Retina (tissue), 1 donor: ENCODE results near the gene POLD2.
"Not testable (repeated sequence)": the region's sequence is repeated elsewhere in the genome, so short reads cannot be mapped to it uniquely, and the experiment has no call there.

ENCODE experiments used
- DNase-seq: peaks from one replicate; pipeline ENCODE4 v3.0.0-alpha.2; 2016

POLD2 gene

DNA sequence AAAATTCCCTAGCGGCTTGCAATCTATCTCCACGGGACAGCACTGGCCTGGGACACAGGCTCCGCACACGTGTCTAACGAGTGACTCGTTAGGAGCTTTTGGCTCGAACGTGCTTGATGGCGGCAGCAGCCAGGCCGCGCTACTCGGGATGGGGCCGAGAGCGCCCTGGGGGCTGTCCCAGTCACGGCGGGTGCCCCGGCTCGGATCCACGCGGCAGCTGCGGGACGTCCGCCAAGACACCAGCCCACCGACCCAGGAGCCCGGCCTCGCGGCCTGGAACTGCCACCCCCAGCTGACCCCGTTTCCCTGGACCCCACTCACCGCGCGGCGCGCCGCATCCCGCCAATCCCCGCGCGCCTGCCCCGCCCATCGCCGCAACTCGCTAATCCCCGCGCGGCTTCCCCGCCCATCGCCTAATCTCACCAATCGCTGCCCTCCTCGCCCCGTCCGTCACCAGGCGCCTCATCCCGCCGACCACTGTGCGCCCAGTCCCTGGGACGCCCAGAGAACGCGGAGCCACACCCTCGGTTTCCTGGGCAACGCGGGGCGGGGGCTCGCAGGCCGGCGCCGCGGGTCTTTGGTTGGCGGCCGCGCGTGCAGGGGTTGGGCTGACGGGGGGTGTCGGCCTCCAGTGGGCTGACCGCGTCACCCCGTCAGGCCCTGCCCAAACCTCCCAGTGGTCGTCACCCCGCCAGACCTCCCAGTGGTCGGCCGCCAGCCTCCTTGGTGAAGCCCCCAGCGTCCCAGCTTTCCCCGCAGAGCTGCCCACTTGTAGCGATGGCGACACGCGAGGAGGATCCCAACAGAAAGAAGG, at the start of gene POLD2:
Gene POLD2 (minus strand): TSS at position 359 of the 814 bp plus-strand sequence. CDS start 1,495 bp downstream, outside the sequence.
- peak; percentile 98 for DNase-seq

DNA sequence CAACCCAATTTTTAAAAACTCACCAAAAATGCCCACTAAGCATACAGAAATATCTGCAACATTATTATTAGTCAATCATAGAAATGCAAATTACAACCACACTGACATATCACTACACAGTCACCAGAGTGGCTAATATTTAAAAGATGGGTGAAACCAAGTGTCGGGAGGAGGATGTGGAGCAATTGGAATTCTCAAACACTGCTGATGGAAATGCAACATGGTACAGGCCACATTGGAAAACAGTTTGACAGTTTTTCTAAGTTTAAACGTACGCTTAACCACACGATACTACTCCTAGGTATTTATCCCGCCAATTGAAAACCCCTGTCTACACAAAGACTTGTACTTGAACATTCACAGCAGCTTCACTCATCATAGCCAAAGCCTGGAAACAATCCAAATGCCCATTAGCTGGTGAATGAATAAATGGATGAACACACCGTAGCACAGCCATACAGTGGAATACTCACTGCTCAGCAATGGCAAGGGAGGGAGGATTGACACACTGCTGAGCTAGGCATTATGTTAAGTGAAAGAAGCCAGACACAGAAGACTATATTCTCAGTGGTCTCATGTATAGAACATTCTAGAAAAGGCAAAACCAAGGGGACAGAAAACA, 49.6 kb upstream of the POLD2 start:
- DNase-seq: no peak

DNA sequence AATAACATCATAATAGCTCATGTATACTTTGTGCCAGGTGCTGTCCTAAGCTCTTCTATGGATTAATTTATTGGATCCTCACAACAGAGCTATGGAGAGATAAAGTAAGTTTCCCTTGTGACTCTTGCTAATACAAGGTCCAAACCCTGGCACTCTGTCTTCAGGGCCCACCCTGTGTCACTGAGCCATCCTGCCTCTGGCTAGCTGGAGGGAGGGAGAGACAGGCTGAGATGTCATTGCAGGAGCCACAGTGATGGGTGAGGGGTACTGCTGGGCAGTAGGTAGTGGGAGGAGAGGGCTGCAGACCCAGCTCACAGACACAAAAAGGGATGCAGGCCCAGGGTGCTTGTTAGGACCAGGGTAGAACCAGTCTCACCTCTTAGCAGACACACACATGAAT, 49.0 kb upstream of the POLD2 start:
- DNase-seq: no peak

DNA sequence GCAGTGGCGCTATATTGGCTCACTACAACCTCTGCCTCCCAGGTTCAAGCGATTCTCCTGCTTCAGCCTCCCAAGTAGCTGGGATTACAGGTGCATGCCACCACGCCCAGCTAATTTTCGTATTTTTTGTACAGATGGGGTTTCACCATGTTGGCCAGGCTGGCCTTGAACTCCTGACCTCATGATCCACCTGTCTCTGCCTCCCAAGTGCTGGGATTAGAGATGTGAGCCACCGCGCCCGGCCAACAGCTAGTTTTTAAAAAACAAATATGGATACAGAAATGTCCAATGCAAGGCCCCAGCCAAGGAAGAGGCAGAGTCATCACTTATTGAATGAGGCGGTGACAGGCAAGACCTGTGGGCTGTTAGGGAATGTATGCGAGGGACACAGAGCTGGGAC, 48.6 kb upstream of the POLD2 start:
- not testable (repeated sequence) for DNase-seq

DNA sequence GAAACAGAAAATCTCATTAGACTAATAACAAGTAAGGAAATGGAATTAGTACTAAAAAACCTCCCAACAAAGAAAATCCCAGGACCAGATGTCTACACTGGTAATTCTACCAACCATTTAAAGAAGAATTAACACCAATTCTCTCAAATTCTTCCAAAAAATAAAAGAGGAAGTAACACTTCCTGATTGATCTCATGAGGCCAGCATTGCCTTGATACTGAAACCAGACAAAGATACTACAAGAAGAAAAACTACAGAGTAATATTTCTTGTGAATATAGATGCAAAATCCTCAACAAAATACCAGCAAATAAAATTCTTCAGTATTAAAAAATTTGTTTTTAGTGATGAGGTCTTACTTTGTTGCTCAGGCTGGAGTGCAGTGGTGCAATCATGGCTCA, 44.6 kb upstream of the POLD2 start:
- no peak for DNase-seq

DNA sequence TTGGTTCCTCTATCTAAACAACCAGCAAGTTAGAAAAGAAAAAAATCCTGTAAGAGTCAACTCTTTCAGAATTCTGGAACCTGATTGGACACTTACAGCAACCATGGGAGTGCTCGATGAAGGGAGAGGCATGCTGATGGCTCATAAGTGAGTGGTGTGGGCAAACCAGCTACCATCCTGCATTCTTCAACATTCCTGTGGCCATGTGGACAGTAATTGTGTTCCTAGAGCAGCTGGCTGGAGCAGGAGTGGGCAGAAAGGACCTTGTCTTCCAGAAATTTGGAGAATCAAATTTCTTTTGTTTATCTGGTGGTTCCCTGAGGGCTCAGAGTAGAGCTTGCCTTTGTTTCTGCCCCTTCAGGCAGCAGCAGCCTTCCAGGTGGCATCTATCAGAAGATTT, 40.2 kb upstream of the POLD2 start:
- DNase-seq: no peak

DNA sequence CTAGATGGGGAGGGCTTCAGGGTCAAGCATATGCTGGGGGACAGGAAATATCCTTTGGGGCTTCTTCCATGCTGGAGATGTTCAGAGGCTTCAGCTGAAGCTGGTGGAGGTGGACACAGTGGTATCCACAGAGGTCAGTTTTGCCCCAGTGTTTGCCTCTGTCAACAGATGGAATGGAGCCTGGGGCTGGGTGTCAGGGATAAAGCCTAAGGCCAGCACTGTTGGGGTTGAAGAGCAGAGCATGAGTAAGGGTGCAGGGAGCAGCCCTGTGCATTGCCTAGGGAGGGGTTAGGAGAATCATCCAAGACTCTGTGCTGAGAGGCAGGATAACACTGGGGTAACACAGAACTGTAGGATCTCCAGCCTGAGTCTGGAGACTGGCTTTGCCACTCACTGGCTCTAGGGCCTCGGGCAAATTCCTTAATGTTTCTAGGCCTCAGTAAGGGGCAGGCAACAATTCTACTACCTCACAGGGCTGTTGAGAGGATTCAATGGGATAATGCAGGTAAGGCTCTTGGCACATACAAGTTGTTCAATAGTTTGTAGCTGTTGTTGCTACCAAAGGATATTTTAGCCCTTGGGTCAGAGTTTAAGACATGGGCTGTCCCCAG, 39.5 kb upstream of the POLD2 start:
- no peak for DNase-seq

DNA sequence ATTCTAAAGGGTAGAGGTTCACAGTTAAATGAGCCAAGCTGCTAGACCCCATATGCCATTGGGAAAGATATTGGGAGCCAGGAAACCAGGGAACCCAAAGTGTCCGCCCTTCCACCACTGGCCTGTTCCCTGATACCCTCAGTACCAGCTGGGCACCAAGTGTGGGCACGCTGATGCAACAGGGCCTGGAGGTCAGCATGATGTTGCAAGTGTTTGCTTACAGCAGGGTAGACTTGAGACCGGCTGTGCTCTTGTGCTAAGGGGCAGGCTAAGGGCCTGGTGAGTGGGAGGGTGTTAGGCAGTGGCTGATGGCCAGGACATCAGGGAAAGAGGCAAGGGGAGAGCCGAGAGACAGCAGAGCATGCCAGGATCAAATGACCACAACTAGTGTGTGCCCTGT, 38.8 kb upstream of the POLD2 start:
- DNase-seq: no peak

DNA sequence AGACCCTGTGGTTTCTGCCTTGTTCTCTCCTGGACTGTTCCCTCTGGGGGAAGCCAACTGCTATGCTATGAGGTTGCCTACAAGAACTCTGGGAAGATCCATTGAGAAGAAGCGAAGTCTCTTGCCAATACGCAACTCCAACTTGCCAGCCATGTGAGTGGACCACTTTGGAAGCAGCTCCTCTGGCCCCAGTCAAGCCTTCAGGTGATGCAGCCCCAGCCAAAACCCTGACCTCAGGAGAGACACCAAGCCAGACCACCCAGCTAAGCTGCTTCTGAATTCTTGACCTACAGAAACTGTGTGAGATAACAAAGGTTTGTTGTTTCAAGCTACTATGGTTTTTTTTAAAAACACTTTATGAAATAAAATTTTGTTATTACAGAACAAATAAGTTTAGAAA, 38.0 kb upstream of the POLD2 start:
- DNase-seq: no peak

DNA sequence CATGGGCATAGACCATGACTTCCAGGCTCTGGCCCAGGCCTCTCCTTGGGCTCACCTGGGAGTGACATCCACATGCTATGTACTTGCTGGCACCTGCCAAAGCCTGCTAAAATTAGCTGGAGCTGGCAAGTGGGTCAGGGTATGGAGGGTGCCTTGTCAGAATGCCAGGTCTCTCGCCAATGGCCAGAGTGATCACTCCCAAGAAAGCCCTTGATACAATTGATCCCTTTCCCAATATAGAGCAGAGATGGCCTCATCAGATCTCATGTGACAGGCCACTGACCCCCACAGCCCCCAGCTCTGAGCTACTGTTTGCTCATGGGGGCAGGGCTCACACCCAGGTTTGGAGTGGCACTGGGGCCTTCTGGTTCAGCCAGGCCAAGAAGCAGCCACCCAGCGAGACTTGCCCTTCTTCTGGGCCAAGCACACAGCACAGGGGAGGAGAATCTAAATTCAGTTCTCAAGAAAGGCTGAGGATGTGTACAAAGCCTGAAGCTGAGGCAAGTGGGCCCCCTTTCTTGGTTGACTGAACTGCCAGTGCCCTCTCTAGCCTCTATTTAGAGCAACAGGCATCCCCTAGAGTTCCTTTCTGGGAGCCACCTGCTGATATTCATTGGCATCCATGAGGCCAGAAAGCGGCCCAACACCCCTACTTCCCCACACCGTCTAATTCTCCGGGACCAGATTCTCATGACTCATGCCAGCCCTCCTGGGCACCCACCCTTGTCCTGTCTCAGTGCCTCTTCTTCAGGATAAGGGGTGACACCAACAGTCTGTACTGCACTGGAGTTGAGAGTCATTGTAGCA, 36.7 kb upstream of the POLD2 start:
- no peak for DNase-seq

DNA sequence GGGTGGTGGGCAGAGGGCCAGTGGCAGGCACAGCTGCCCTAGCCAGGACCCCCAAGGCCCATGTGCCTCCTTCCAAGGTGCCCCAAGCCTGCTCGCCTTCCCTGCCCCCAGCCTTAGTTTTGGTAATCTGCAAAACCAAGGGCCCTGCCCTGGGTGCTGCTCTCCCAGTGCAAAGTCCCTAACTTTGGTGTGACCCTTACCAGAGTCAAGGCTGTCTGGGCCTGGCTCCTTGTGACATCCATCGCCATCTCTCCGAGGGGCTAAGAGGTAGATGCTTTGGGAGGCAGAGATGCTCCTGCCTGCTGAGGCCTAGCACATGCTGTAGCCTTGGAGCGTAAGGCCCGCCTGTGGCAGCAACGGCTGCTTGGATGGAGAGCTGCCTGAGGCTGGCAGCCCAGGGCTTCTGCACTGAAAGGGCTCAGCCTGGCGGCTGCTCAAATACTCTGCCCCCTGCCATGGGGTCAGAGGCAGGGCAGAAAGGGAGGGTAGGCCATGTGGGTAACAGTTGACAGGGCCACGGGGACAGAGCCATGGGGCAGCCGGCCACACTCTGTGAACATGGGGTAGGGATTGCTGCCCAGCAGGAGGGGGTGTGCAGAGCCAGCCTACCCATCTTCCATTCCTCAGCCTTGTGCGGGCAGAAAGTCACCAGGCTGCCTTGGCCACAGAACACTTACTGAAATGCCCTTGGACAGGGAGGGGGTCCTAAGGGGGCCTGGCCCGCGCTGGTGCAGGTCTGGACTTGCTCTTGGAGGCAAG, 35.7 kb upstream of the POLD2 start:
- no peak for DNase-seq

DNA sequence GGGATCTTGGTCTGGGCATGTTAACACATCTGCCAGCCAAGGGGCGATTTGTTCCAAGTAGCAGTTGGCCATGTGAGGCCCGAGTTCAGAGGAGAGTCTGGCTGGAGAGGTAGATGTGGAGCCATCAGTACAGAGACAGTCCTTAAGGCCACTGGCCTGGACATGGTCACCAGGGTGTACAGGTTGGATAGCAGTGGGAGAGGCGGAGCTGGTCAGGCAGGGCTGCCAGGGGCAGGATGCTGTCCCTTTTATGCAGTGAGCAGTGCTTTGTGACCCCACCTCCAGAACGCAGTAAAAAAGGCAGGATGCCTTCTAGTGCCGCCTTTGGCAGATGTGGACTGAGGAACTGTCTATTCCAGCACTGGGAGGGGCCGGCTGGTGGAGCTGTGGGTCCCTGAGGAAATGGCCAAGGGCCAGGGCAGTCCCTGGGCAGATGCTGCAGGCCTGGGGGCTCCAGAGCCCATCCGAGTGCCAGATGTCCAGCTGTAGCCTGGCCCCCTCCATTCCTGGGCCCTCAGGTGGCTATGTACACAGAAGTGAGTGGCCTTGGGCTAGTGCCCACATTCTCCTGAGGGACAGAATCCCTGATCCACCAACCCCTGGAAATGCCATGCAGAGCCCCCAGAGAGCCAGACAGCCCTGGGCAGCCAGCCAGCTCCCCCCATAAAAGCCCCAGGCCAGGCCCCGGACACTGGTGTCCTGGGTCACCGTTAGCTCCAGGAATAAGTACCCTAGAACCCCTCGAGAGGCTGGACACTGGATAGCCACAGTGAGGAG, 34.9 kb upstream of the POLD2 start:
- no peak for DNase-seq

DNA sequence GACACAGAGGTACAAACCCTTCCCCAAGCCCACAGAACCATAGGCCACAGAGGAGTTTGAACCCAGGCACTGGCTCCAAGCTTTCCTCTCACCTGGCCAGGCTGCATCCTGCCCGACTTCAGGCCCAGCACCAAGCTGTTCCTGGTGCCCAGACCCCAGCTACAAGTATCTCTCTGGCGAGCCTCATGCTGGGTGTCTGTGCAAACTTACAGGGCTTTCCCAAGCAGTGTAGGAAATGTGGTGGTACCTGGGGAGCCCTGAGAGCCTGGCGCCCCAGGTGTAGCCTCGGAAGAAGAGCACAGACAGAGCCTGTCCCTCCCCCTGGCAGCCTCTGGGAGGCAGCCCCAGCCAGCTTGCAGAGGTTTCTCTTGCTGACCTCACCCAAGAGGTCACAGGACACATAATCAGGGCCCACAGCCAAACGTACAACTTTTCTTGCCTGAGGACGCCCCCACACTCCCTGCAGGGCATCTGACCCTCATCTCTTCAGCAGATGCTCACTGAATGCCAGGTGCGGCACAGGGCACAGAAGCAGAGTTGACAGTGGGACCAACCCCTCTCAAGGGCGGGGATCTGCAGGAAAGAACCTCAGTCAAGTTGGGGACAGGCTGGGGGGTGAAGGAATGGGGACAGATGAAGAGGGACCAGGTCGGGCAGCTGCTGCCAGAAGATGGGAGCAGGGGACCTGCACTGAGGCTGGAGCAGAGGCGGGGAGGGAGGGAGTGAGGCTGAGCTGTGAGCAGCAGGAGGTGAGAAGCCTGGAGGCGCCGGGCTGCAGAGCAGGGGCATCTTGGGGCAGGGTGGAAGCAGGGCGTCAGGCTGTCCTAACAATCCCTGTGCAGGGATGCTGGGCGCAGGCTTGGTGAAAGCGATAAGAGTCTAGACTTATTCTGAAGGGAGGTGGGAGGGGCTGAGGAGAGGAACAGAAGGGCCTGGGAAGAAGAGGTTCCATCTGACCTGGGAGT, 34.0 kb upstream of the POLD2 start:
- peak; percentile 44 for DNase-seq

DNA sequence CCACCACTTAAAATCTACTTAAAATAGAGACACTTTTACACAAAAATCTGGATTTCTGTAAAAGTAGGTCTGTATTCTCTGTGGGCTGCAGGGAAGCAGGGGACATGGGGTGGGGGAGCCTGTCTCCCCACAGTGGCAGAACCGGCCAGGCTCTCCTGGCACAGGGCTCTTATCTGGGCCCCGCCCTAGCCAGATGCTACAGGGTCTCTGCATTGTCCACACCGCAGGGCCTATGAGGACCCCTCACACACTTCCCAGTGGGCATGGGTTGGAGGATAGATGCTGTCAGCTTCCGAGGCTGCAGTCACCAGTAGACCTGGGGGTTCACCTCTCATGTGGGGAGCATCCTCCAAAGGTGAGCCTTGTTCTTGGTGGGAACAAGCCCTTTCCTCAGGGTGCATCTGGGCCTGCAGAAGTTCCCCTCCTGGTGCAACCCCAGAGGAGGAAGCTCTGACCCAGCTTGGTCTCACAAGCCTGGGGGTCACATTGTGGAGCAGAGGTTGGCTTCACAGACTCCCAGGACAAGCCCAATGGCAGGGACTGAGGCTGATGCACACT, 33.2 kb upstream of the POLD2 start:
- no peak for DNase-seq

DNA sequence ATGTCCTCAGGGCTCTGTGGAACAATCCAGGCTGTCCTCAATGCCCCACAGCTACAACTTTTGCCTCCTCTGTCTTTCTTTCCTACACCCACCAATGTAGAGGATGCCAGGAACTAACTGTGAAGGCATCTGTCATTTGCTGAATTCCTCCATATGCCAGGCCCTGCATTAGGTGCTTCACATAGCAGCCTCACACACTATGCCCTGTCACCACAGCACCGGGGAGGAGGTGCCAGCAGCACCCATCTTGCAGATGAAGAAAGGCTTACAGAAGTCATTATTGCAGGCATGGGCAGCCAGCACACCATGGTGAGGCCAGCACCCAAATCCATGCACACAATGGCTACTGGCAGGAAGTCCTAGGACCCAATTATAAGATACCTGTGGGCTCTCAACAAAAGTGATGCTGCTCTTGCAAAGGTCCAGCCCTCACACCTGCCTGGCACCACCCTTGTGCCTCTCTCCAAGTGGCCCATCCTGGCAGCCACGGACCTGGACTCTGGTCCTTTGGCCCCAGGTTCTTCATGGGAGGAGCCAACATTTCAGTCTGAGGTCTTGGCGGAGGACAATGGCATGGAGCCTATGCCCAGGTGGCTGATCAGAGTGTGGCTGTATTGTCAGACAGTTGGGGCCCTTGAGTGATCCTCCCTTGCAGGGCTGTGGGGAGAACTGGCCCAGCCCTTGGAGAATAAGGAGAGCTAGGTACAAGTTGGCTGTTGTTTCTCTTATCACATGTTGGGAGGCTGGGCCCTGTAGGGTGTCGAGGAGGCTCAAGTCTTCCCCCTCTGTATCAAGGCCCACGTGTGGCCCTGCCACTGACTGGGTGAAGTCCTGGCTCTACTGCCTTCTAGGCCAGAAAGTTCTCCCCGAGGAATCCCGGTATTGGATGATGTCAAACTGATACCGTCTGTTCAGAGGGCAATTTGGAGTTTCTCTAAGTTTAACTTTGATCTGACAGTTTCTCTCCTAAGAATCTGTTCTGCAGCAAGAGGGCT, 32.1 kb upstream of the POLD2 start:
- no peak for DNase-seq

DNA sequence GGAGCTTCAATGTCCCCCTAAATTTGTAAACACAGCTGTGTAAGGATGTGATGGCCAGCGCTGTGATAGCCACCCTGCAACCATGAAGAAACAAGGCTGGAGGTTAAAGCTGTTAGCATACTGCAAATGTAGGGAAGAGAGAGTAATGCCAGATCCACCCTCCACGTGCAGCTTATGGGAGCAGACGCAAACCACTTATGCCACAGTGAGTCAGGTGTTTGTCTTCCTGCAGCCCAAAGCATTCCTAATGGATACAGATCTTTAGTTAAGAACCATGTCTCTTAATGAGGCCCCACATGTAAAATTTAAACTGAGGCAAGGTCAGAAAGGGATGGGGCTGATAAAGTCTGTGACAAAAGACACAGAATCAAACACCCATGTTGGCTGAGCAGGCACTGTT, 31.4 kb upstream of the POLD2 start:
- no peak for DNase-seq

DNA sequence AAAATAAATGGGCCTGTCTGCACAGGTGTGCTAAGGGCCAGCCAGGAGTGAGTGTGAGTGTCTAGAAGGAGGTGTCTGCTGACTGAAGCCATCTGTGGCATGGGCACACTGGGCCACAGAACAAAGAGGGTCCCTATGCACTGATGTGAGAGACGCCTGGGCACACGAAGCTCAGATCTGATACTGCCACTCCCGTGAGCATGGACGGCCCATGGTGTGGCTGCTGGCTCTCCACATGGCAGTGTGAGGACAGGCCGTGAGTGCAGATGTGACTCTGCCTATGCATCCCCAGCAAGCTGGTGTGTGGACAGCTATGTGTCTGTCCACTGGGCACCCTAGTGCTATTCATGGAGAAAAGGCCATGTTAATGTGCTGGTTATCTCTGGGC, 30.6 kb upstream of the POLD2 start:
- DNase-seq: no peak

DNA sequence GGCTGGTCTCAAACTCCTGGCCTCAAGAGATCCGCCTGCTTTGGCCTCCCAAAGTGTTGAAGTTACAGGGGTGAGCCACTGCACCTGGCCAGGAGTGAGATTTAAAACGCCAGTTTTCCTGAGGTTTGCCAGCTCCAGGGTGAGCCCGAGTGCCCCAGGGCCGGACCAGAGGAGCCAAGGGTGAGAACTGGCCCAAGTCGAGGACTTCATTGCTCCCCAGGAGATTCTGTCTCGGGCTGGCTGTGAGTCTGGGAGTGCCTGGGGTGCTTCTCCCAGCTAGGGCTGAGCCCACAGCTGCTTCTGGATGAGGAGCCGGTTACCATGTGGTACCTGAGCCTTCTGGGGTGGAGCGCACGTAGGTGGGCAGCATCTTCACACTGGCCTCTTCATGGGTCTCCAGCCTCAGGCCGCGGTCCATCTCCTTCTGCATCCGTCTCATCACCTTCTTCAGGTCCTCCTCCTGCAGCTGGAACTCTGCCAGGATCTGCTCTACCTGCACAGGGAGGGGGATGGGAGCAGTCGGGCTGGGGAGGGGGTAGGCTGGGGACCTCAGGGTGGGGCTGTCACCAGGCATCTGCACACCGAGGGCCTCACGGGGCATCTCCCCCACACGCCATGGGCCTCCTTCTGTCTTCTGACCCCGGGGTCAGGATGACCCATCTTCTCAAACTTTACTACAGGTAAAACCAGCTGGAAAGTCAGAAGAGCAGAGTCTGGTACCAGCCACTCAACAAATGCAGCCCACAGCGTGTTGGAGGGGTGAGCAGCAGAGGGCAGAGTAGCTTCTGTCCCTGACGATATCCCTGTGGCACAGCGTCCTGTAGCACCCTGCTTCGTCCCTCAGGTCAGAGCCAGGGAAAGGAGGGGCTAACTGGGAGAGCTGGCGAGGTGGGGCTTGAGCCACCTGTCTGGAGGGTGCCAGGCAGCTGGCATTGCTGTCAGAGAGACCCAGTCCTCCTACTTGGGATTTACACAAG, 29.9 kb upstream of the POLD2 start:
- DNase-seq: no peak
